HepG2 (cell line): ENCODE results near the gene CCDC117. TPM values are rescaled to one million over a fixed set of nuclear protein-coding genes. Genes with fewer than 3 reads are reported as not detected.
A peak's percentile ranks its signal among the peaks of the same experiment; 100 is the strongest.

Experiments used
- EED ChIP-seq: sonication (generic); formaldehyde crosslinking; IDR thresholded peaks from 2 replicates; pipeline ENCODE4 v1.5.0; 2020; ENCODE audit warnings: mild to moderate bottlenecking, missing genetic modification reagents
- ELF4 ChIP-seq: sonication (generic); formaldehyde crosslinking; IDR thresholded peaks from 2 replicates; pipeline ENCODE4 v1.5.0; 2020; ENCODE audit warnings: missing genetic modification reagents, mild to moderate bottlenecking, moderate library complexity, borderline replicate concordance
- EZH2 ChIP-seq: conservative IDR thresholded peaks from 2 replicates; pipeline ENCODE4 v1.6.1; 2012; ENCODE audit warnings: mild to moderate bottlenecking, low read depth, low read length, moderate library complexity
- HNRNPH1 ChIP-seq: fragments of 200-400 bp; formaldehyde crosslinking; optimal IDR thresholded peaks from 2 replicates; pipeline ENCODE3; 2017; ENCODE audit warnings: mild to moderate bottlenecking, low read depth, low read length
- MLLT10 ChIP-seq: sonication (generic); formaldehyde crosslinking; IDR thresholded peaks from 2 replicates; pipeline ENCODE4 v1.4.0; 2020; ENCODE audit warnings: missing genetic modification reagents
- PHB2 ChIP-seq: fragments of 450-650 bp; IDR thresholded peaks from 2 replicates; pipeline ENCODE4 v1.6.1; 2018; ENCODE audit not compliant: partially characterized antibody
- RAD51 ChIP-seq: fragments of 450-650 bp; IDR thresholded peaks from 2 replicates; pipeline ENCODE4 v1.6.1; 2016; ENCODE audit warnings: borderline replicate concordance
- SRSF4 ChIP-seq: fragments of 200-400 bp; formaldehyde crosslinking; IDR thresholded peaks from one replicate; pipeline ENCODE4 v1.6.1; 2018; ENCODE audit warnings: mild to moderate bottlenecking, low read depth, low read length, moderate library complexity; ENCODE audit not compliant: poor library complexity, severe bottlenecking
- ZC3H4 ChIP-seq: sonication (generic); formaldehyde crosslinking; IDR thresholded peaks from 2 replicates; pipeline ENCODE4 v1.4.0; 2020; ENCODE audit warnings: missing genetic modification reagents, borderline replicate concordance
- ZNF549 ChIP-seq: sonication (generic); formaldehyde crosslinking; IDR thresholded peaks from 2 replicates; pipeline ENCODE4 v1.5.0; 2020; ENCODE audit warnings: missing genetic modification reagents
- polyA plus RNA-seq, 8 experiments: library from polyadenylated mRNA; depleted of rRNA in 3 of 8; stranded (reverse) in 7 of 8; unstranded in 1 of 8; fragments of >200 nt; fragmentation: Illumina TruSeq in 4 of 8; extraction: Trizol in 4 of 8; gene quantifications; 2 replicates each; pipeline versions ENCODE4 v1.2.1 to v1.2.3, GENCODE V29; 2011 to 2016; ENCODE audit warnings: low read depth in 4 of 8, missing spikeins in 1 of 8, mixed read lengths in 1 of 8; ENCODE audit not compliant: insufficient read depth in 1 of 8
- total RNA-seq, 5 experiments: library from RNA; depleted of rRNA; stranded (reverse); fragments of >200 nt; fragmentation: Illumina TruSeq; extraction: Trizol; gene quantifications; 2 replicates each; pipeline ENCODE4 v1.2.3, GENCODE V29; 2016; ENCODE audit warnings: low read depth in 1 of 5
- TF ChIP-seq, protein P1 (sequence below), 2 experiments: sonication (generic) in 1 of 2; formaldehyde crosslinking in 1 of 2; IDR thresholded peaks; 2 replicates each; pipeline versions ENCODE4 v1.4.0 to v1.6.1; 2016 to 2020; ENCODE audit warnings: borderline replicate concordance in 1 of 2, low read depth in 1 of 2, mild to moderate bottlenecking in 1 of 2, missing genetic modification reagents in 1 of 2
- TF ChIP-seq, protein P2 (sequence below): sonication (generic); formaldehyde crosslinking; IDR thresholded peaks from 2 replicates; pipeline ENCODE4 v1.4.0; 2020; ENCODE audit warnings: mild to moderate bottlenecking, low read depth, missing genetic modification reagents
- TF ChIP-seq, protein P3 (sequence below): sonication (generic); formaldehyde crosslinking; IDR thresholded peaks from 2 replicates; pipeline ENCODE4 v1.8.1; 2023; ENCODE audit warnings: mild to moderate bottlenecking, missing genetic modification reagents, borderline replicate concordance
- TF ChIP-seq, protein P4 (sequence below): sonication (generic); formaldehyde crosslinking; IDR thresholded peaks from 2 replicates; pipeline ENCODE4 v1.4.0; 2020; ENCODE audit warnings: low read depth, mild to moderate bottlenecking, missing genetic modification reagents
- TF ChIP-seq, protein P5 (sequence below): sonication (generic); formaldehyde crosslinking; conservative IDR thresholded peaks from 2 replicates; pipeline ENCODE4 v1.4.0; 2020; ENCODE audit warnings: missing genetic modification reagents
- TF ChIP-seq, protein P6 (sequence below): sonication (generic); formaldehyde crosslinking; IDR thresholded peaks from 2 replicates; pipeline ENCODE4; 2020; ENCODE audit warnings: missing genetic modification reagents, mild to moderate bottlenecking, borderline replicate concordance

CCDC117 gene
- total and polyA plus RNA-seq, 2 of the 13 experiments (the other 11 are each of a cell fraction or from before 2014, with no cell fraction given): 12.6 to 34.2 TPM

DNA sequence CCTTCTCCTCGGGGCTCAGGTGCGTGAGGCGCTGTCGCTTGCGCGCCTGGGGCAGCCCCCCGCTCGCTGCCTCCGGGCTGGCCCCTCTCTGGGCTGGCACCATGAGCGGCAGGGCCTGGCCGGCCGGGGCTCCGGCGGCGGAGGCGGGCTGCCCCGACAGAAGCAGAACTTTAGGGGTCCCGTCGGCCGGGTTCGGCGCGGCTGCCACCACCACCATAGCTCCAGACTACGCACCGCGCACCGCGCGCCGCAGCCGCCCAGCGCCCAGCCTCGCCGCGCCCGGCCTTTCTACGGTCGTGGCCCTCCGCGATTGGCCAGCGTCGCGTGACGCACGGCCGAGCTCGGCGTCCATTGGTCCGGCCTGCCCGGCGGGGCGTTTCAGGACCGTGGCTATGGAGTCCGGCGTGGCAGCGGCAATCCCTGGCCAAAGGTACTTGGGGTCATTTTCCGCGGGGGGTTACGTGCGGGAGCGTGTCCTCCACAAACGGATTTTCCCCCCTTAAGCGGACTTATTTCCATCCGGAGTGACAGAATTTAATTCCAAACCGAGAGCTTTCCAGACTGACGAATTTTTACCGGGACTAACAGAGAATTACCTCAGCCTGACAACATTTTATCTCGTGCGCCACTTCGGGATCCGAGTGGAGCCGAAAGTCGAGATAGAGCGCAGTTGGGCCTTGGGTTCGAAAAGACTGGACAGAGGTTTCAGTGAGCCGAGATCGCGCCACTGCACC is 28.0 kb downstream of the CCDC117 start, which contains the start of gene XBP1 (continued):
- TF ChIP-seq, protein P1, sequence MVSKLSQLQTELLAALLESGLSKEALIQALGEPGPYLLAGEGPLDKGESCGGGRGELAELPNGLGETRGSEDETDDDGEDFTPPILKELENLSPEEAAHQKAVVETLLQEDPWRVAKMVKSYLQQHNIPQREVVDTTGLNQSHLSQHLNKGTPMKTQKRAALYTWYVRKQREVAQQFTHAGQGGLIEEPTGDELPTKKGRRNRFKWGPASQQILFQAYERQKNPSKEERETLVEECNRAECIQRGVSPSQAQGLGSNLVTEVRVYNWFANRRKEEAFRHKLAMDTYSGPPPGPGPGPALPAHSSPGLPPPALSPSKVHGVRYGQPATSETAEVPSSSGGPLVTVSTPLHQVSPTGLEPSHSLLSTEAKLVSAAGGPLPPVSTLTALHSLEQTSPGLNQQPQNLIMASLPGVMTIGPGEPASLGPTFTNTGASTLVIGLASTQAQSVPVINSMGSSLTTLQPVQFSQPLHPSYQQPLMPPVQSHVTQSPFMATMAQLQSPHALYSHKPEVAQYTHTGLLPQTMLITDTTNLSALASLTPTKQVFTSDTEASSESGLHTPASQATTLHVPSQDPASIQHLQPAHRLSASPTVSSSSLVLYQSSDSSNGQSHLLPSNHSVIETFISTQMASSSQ (IDR thresholded peaks at IDR 0.05; ENCODE audit: low read depth): no peak
- TF ChIP-seq, protein P1 (CRISPR knock-in tag; IDR thresholded peaks at IDR 0.05; ENCODE audit: borderline replicate concordance): peak; percentile 77; the same call in 1 of the 2 replicates
- TF ChIP-seq, protein P2, sequence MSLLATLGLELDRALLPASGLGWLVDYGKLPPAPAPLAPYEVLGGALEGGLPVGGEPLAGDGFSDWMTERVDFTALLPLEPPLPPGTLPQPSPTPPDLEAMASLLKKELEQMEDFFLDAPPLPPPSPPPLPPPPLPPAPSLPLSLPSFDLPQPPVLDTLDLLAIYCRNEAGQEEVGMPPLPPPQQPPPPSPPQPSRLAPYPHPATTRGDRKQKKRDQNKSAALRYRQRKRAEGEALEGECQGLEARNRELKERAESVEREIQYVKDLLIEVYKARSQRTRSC (CRISPR knock-in tag): peak; percentile 66; the same call in 1 of the 2 replicates
- TF ChIP-seq, protein P3, sequence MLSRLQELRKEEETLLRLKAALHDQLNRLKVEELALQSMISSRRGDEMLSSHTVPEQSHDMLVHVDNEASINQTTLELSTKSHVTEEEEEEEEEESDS (CRISPR knock-in tag): no peak
- TF ChIP-seq RAD51 (no peak), MLLT10 (CRISPR knock-in tag) (0 out of 2 replicates have a peak, but pooled peaks have one; percentile 73), SRSF4 (peak; percentile 95), ELF4 (no peak), ZNF549 (no peak), HNRNPH1 (peak; percentile 84), EZH2 (no peak), PHB2 (no peak), ZC3H4 (CRISPR knock-in tag) (peak; percentile 79; the same call in 1 of the 2 replicates), EED (peak; percentile 55; the same call in 1 of the 2 replicates)
- TF ChIP-seq, protein P4, sequence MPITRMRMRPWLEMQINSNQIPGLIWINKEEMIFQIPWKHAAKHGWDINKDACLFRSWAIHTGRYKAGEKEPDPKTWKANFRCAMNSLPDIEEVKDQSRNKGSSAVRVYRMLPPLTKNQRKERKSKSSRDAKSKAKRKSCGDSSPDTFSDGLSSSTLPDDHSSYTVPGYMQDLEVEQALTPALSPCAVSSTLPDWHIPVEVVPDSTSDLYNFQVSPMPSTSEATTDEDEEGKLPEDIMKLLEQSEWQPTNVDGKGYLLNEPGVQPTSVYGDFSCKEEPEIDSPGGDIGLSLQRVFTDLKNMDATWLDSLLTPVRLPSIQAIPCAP (CRISPR knock-in tag): no peak
- TF ChIP-seq, protein P5, sequence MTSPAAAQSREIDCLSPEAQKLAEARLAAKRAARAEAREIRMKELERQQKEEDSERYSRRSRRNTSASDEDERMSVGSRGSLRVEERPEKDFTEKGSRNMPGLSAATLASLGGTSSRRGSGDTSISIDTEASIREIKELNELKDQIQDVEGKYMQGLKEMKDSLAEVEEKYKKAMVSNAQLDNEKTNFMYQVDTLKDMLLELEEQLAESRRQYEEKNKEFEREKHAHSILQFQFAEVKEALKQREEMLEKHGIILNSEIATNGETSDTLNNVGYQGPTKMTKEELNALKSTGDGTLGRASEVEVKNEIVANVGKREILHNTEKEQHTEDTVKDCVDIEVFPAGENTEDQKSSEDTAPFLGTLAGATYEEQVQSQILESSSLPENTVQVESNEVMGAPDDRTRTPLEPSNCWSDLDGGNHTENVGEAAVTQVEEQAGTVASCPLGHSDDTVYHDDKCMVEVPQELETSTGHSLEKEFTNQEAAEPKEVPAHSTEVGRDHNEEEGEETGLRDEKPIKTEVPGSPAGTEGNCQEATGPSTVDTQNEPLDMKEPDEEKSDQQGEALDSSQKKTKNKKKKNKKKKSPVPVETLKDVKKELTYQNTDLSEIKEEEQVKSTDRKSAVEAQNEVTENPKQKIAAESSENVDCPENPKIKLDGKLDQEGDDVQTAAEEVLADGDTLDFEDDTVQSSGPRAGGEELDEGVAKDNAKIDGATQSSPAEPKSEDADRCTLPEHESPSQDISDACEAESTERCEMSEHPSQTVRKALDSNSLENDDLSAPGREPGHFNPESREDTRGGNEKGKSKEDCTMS: no peak
- TF ChIP-seq, protein P6, sequence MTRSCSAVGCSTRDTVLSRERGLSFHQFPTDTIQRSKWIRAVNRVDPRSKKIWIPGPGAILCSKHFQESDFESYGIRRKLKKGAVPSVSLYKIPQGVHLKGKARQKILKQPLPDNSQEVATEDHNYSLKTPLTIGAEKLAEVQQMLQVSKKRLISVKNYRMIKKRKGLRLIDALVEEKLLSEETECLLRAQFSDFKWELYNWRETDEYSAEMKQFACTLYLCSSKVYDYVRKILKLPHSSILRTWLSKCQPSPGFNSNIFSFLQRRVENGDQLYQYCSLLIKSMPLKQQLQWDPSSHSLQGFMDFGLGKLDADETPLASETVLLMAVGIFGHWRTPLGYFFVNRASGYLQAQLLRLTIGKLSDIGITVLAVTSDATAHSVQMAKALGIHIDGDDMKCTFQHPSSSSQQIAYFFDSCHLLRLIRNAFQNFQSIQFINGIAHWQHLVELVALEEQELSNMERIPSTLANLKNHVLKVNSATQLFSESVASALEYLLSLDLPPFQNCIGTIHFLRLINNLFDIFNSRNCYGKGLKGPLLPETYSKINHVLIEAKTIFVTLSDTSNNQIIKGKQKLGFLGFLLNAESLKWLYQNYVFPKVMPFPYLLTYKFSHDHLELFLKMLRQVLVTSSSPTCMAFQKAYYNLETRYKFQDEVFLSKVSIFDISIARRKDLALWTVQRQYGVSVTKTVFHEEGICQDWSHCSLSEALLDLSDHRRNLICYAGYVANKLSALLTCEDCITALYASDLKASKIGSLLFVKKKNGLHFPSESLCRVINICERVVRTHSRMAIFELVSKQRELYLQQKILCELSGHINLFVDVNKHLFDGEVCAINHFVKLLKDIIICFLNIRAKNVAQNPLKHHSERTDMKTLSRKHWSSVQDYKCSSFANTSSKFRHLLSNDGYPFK (CRISPR knock-in tag): no peak
